Effector memory CD8-positive, alpha-beta T cell (primary cell): ENCODE results near the gene ZNF768.

Experiments used
- ATAC-seq: fragments of 150-1000 bp; cut with Tn5 transposase; replicated peaks from 2 replicates; pipeline ENCODE4 v1.10.0; 2021; ENCODE audit warnings: mild to moderate bottlenecking, moderate library complexity
- DNase-seq, 3 experiments: peaks; one replicate each; pipeline ENCODE4 v3.0.0; 2021
- H3K27ac Mint-ChIP-seq, 2 donors: one replicate each; pipeline ENCODE4 v1.8.0; 2022; ENCODE audit warnings: mild to moderate bottlenecking in 2 of 2, mixed read lengths in 2 of 2, moderate library complexity in 2 of 2
- H3K27me3 Mint-ChIP-seq, 2 donors: one replicate each; pipeline ENCODE4 v1.8.0; 2022; ENCODE audit warnings: mixed read lengths in 2 of 2
- H3K36me3 Mint-ChIP-seq: one replicate; pipeline ENCODE4 v1.8.0; 2022; ENCODE audit warnings: mild to moderate bottlenecking, moderate library complexity, mixed read lengths; ENCODE audit not compliant: insufficient read depth
- H3K4me1 Mint-ChIP-seq, 2 donors: one replicate each; pipeline ENCODE4 v1.8.0; 2022; ENCODE audit warnings: low read depth in 2 of 2, mixed read lengths in 2 of 2
- H3K4me3 Mint-ChIP-seq, 2 donors: one replicate each; pipeline ENCODE4 v1.8.0; 2022; ENCODE audit warnings: mild to moderate bottlenecking in 2 of 2, mixed read lengths in 2 of 2, moderate library complexity in 2 of 2
- H3K9me3 Mint-ChIP-seq, 2 donors: one replicate each; pipeline ENCODE4 v1.8.0; 2022; ENCODE audit warnings: mixed read lengths in 2 of 2

ZNF768 gene

DNA sequence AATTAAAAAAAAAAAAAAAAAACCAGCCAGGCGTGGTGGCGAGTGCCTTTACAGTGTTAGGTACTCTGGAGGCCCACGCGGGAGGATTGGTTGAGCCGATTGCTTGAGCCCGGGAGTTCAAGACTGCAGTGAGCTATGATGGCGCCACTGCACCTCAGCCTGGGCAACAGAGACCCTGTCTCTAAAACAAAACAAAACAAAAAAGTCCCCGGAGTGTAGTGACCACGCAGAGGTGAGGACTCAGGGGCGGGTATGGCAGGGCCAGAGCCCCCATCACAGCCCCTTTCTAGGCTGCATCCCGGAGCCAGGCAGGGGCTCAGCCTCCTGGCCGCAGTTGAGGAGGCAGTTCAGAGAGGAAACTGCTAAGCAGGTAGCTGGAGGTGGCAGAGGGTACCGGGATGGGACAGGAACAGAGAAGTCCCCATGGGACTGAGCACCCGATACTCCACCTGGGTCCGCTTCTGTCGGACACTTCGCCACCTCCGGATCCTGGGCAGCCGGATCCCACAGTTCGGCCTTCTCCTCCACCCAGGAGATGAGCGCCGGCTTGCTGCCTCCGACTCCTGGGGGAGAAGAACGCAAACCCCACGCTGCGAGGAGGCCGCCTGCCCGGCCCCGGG lies 7.5 kb upstream of the ZNF768 start:
- DNase-seq (no peak), ATAC-seq (no peak)
- Mint-ChIP-seq H3K36me3 (peaks cover 26% of the 10 kb centered on the region), H3K4me3 (peak overlapping the region; percentile 97 to 99), H3K27me3 (no peaks in the 10 kb centered on the region), H3K9me3 (no peaks in the 10 kb centered on the region), H3K27ac (peak overlapping the region; percentile 97 to 98), H3K4me1 (peaks cover 18 to 19% of the 10 kb centered on the region in 2 donors)

DNA sequence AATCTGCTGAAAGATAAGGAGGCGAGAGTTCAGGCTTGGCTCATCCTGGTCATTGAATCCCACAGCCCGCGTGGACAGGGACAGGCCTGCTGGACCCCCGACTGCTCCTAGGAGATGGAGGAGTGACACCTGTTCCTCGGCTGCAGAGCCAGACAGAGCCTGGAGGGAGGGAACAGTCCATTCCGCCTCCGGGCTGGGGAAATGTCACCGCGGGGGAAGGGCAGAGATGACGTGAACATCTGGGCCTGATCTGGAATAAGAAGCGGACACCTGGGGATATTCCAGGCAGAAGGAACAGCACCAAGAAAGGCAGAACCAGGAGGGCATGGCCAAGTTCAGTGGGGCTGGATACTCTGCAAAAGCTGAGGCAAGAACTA lies 6.8 kb upstream of the ZNF768 start:
- Mint-ChIP-seq H3K36me3 (peaks cover 20% of the 10 kb centered on the region), H3K4me3 (peak overlapping the region; percentile 56 to 79), H3K27ac (peak overlapping the region in 1 of 2 donors; percentile 98), H3K4me1 (peaks cover 18 to 22% of the 10 kb centered on the region in 2 donors), H3K9me3 (no peaks in the 10 kb centered on the region), H3K27me3 (no peaks in the 10 kb centered on the region)
- ATAC-seq, result no peak
- no peak for DNase-seq

DNA sequence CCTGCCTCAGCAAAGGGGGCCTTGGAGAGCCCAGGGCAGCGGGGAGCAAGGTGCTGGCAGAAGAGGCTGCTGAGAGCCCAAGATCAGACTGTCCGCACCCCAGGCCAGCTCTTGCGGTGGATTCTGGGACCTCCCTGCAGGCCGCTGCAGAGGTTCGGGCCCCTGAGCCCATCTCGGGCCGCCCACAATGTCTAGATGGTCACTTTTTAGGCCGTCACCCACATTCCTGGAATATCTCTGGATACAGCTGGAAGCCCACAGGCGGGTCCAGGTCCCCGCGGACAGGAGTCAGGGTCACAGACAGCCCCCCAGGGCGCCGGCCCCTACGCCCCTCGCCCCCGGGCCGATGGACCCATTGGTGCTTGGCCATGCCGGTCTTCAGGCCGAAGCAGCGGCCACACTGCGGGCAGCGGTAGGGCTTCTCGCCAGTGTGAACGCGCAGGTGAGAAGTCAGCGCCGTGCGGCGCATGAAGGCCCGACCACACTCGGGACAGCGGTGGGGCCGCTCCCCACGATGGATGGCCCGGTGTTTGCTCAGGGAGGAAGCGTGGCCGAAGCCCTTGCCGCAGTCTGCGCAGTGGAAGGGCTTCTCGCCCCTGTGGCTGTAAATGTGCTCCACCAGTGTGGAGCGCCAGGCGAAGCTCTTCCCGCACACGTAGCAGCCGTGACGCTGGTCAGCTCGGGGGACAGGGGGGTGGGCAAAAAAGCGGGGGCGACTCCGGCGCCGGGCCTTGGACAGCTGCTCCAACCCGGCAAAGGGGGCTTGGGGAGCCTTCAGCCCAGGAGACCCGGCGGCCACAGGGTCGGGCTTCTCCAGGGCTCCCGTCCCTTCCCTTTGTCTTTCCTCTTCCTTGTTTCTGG lies 6.1 kb upstream of the ZNF768 start:
- DNase-seq (no peak), ATAC-seq (no peak)
- peaks cover 24 to 26% of the 10 kb centered on the region in 2 donors for H3K4me1 Mint-ChIP-seq
- peaks cover 19% of the 10 kb centered on the region for H3K36me3 Mint-ChIP-seq
- no peaks in the 10 kb centered on the region for H3K27me3 Mint-ChIP-seq
- H3K27ac Mint-ChIP-seq, result peak overlapping the region; percentile 69 to 98
- no peaks in the 10 kb centered on the region for H3K9me3 Mint-ChIP-seq
- peak overlapping the region; percentile 56 to 79 for H3K4me3 Mint-ChIP-seq

DNA sequence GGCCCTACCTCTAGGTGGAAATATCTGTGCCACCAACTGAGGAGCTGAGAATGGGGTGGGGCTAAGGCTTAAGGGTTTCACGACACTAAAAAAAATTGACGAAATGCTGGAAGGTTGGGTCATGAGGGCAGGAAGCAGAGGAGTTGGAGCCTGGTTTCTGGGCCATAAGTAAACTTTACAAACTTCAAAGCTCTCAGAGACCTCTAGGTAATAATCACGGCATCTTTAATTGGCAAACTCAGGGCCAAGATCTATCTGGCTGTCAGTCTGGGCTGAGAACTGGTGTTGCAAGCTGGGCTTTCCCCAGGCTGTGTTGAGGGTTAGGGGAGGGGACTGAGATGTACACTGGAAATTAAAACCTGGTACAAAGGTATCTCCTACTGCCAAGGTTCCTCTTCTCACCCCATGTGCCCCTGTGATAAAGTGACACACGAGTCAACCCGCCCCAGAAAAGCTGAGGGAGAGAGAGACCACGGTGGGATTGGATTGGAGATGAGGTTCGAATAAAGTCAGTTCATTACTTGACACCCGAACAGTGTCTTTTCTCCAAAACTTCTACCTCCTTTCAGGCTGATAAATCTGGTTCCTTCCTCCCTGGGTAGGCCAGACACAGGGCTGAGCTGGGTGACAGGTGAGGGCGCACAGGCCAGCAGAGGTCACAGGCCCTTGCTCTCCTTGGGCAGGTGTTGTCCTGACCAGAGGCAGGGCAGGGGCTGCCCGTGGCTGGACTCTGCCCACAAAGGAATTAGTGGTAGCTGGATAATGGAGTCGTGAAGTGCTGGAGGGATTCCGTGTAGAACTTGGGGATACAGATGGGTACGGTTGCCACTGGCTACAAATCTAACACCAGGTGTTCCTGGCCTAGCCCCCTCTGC lies 4.0 kb upstream of the ZNF768 start:
- peaks cover 23 to 24% of the 10 kb centered on the region in 2 donors for H3K4me1 Mint-ChIP-seq
- no peak overlapping the region for H3K4me3 Mint-ChIP-seq
- peaks cover 25% of the 10 kb centered on the region for H3K36me3 Mint-ChIP-seq
- ATAC-seq (no peak), DNase-seq (no peak)
- H3K9me3 Mint-ChIP-seq, result no peaks in the 10 kb centered on the region
- no peaks in the 10 kb centered on the region for H3K27me3 Mint-ChIP-seq
- H3K27ac Mint-ChIP-seq, result peak overlapping the region in 1 of 2 donors; percentile 51

DNA sequence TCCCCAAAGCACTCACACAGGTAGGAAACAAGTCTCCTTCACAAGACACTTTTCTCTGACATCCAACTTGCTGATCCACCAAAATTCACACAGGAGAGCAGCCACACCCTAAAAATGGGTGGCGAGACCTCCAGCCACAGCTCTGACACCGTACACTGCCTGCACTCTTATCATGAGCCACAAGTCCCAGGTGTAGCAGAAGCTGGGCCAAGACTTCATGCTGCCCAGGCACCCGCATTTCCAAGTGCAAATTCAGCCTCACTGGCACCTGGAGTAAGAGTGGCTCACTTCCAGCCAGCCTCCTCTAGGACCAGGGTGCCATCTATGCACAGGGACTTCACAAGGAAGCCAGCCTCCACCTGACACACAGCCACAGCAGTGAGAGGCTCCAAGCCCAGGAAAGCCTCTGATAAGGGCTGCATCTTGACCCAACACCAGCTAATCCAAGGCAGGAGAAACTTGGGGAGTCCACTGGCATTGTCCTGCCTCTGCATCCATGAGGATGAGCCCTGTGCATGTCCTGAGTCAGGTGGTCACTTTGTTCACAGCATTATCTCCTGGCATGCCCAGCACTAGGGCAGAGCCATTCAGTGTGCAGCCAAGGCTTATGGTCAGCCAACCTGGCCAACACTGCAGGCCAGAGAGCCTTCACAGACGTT lies 2.6 kb upstream of the ZNF768 start:
- H3K27ac Mint-ChIP-seq, result peak overlapping the region in 1 of 2 donors; percentile 88
- H3K27me3 Mint-ChIP-seq, result no peaks in the 10 kb centered on the region
- H3K36me3 Mint-ChIP-seq, result peaks cover 21% of the 10 kb centered on the region
- no peak for DNase-seq
- no peaks in the 10 kb centered on the region for H3K9me3 Mint-ChIP-seq
- peak overlapping the region; percentile 25 to 88 for H3K4me3 Mint-ChIP-seq
- ATAC-seq, result no peak
- peaks cover 18 to 19% of the 10 kb centered on the region in 2 donors for H3K4me1 Mint-ChIP-seq

DNA sequence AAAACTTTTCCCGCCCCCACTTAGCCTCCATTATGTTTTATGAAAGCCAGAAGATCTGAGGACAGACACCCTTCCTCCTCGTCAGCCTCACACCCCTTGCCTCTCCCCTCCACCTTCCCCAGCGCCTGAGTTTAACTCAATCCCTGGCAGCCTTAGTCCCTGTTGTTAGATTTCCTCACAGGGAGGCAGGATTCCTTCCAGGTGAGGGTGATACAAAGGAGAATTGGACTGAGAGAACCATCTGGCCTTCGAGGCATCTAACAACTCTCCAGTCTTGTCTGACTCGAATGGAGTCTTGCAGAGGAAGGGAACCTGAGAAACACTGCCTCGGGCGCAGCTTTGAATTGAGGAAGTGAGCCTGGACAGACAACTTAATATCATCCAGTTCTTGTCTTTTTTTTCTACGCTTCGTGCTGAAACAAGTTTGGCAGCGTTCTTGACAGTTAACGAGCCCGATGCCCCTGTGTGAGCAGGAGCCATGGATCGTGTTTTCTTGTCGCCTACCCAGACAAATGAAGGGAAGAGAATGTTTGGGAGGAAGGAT lies 1.3 kb upstream of the ZNF768 start:
- Mint-ChIP-seq H3K9me3 (no peaks in the 10 kb centered on the region), H3K36me3 (peaks cover 22% of the 10 kb centered on the region), H3K27ac (peak overlapping the region; percentile 88), H3K27me3 (no peaks in the 10 kb centered on the region), H3K4me1 (peaks cover 14 to 19% of the 10 kb centered on the region in 2 donors), H3K4me3 (peak overlapping the region; percentile 88)
- DNase-seq (no peak), ATAC-seq (no peak)

DNA sequence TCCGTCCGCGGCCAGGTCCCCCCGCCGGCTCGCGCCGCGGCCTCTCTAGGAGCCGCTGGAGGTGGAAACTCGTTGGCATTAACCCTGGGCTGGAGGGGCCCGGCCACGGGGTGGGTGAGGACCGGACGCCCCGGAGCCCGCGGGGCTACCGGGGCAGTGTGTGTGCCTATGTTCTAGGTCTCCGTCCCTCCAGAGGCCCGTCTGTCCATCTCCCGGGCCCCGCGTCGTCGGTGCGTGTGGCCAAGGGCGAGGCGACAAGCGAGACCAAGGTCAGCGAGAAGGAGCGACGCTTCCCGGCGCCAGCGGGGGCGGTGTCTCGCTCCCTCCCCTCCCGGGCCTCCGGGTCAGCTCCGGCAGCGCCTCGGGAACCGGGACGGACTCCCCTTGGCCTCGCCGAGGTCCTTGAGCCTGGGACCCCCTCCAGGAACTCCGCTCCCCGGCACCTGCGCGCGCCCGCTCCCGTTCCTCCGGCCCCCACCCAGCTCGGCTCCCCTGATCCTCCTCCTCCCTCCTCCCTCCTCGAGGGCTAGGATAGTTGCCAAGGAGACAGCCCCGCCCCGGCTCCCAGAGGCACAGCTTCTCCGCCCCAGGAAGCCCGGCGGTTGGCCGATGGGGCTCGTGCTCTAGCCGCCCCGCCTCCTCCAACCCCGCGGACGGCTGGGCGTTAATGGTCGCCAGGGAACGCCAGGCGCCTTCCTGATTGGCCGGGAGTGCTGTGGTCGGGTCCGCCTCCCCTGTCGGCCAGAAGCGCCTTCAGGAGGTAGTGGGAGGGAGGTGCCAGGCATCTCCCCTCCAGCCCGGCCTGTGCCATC lies 663 bp upstream of the ZNF768 start:
- Mint-ChIP-seq H3K4me1 (peaks cover 15 to 24% of the 10 kb centered on the region in 2 donors), H3K4me3 (peak overlapping the region; percentile 88), H3K27ac (peak overlapping the region; percentile 88), H3K9me3 (no peaks in the 10 kb centered on the region), H3K27me3 (no peaks in the 10 kb centered on the region), H3K36me3 (peaks cover 26% of the 10 kb centered on the region)
- DNase-seq (peak; percentile 69 to 83 (median 79)), ATAC-seq (peak; percentile 80)

DNA sequence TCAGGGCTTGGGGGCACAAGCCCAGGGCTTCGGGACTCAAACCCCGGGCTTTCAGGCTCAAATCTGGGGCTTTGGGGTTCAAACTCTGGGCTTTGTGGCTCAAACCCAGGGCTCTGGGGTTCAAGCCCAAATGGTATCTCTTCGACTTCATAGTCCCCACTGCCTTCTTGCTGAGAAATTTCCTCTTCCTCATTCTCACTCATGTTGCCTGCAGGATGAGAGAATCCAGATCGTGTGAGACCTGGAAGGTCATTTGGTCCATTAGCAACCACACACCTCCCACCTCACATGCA lies 576 bp downstream of the ZNF768 start:
- Mint-ChIP-seq H3K27me3 (no peaks in the 10 kb centered on the region), H3K4me1 (peaks cover 15 to 25% of the 10 kb centered on the region in 2 donors), H3K27ac (no peak overlapping the region), H3K9me3 (no peaks in the 10 kb centered on the region), H3K36me3 (peaks cover 36% of the 10 kb centered on the region), H3K4me3 (peak overlapping the region; percentile 67 to 74)
- ATAC-seq (no peak), DNase-seq (no peak)

DNA sequence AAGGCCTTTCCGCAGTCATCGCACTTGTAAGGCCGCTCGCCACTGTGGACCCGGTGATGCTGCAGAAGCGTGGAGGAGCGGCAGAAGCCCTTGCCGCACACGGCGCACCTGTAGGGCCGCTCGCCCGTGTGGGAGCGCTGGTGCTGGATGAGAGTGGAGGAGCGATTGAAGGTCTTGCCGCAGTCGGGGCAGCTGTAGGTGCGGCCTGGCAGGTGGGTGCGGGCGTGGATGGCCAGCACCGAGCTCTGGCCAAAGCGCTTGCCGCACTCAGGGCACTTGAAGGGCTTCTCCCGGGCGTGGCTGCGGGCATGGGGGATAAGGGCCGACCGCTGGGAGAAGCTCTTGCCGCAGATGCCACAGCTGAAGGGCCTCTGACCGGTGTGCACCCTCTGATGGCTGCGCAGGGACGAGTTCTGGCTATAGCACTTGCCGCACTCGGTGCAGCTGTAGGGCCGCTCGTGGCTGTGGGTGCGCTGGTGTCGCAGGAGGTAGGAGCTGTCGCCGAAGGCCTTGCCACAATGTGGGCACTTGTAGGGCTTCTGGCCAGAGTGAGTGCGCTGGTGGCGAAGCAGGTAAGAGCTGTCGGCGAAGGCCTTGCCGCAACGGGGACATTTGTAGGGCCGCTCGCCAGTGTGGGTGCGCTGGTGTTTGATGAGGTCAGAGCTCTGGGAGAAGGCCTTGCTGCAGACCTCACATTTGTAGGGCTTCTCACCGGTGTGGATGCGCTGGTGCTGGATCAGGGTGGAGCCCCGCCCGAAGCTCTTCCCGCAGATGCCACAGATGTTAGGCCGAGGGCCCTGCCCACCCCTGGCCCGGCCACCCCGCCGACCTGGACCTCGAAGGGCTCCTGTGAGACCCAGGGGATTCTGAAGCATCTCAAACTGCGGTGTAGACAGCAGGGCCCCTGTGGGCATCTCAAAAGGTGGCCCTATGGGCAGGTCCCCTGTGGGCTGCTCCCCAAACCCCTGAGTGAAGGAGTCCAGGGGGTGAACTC lies 1.5 kb downstream of the ZNF768 start:
- Mint-ChIP-seq H3K36me3 (peaks cover 42% of the 10 kb centered on the region), H3K27me3 (no peaks in the 10 kb centered on the region), H3K27ac (peak overlapping the region in 1 of 2 donors; percentile 38), H3K4me3 (peak overlapping the region in 1 of 2 donors; percentile 26), H3K4me1 (peaks cover 14 to 25% of the 10 kb centered on the region in 2 donors), H3K9me3 (no peaks in the 10 kb centered on the region)
- no peak for DNase-seq
- ATAC-seq, result no peak

DNA sequence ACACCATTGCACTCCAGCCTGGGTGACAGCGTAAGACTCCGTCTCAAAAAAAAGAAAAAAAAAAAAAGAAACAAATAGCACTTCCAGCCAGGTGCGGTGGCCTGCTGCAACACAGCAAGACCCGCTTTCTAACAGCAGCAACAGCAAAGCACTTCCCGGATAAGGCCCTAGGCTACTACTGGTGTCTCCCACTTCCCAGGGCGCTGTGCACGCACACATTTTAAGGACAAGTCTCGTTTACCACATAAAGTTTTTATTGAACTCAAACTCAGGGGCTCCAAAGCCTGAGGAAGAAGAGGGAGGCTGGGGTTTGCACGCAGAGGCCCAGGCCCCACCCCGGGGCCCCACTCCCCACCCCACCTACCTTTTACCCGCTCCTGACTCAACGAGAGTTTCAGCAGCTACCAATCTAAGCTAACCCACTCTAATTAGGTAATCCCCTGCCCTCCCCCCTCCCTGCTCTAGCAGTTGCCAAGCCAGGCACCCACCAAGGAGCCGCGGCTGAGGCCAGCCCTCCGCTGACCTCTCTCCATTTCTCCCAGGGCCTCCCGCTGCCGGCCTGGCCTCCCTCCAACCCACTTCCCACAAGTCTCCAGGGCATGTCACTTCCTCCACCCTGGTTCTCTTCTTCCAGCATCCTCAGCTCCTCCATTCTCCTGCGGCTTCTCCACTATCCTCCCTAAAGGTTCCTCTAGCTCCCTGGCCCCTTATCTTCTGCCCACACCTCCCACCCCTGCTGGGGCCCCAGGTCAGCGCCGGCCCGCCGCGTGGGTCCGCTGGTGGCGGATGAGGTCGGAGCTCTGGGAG lies 2.4 kb downstream of the ZNF768 start:
- no peak for DNase-seq
- Mint-ChIP-seq H3K4me1 (peaks cover 20 to 25% of the 10 kb centered on the region in 2 donors), H3K36me3 (peaks cover 51% of the 10 kb centered on the region), H3K4me3 (no peak overlapping the region), H3K27me3 (no peaks in the 10 kb centered on the region), H3K9me3 (no peaks in the 10 kb centered on the region), H3K27ac (peak overlapping the region in 1 of 2 donors; percentile 51)
- ATAC-seq, result no peak
